ENCODE data around the gene KCTD5.
"Not testable (repeated sequence)": the region's sequence is repeated elsewhere in the genome, so short reads cannot be mapped to it uniquely, and the experiment has no call there.

DNA sequence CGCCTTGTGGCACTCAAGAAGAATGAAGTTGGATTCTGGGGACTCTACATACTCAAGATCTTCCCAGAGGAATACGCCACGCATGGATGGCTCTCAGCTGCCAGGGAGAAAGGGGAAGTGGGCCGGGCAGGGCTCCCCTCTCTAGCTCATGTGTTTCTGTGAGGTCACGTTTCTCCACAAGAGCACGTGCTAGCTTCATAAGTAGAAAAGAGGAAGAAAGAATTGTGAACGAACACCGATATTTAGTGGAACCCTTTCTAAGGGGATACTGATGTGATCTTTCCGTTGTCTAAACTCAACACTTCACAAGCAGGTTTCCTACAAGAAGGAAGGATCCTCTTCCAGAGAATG is 42.6 kb upstream of the KCTD5 start:
- TF ChIP-seq, protein P1, sequence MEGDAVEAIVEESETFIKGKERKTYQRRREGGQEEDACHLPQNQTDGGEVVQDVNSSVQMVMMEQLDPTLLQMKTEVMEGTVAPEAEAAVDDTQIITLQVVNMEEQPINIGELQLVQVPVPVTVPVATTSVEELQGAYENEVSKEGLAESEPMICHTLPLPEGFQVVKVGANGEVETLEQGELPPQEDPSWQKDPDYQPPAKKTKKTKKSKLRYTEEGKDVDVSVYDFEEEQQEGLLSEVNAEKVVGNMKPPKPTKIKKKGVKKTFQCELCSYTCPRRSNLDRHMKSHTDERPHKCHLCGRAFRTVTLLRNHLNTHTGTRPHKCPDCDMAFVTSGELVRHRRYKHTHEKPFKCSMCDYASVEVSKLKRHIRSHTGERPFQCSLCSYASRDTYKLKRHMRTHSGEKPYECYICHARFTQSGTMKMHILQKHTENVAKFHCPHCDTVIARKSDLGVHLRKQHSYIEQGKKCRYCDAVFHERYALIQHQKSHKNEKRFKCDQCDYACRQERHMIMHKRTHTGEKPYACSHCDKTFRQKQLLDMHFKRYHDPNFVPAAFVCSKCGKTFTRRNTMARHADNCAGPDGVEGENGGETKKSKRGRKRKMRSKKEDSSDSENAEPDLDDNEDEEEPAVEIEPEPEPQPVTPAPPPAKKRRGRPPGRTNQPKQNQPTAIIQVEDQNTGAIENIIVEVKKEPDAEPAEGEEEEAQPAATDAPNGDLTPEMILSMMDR (conservative IDR thresholded peaks at IDR 0.05): not testable (repeated sequence)
- not testable (repeated sequence) for TF ChIP-seq EZH2 (IDR thresholded peaks at IDR 0.05; ENCODE audit: low read depth)

All from PC-9 (cell line).